H9 (cell line): ENCODE results near the gene MRPL27. TPM values are rescaled to one million over a fixed set of nuclear protein-coding genes. Genes with fewer than 3 reads are reported as not detected.

Source experiments
- DNase-seq: peaks from one replicate; pipeline ENCODE4 v3.0.0-alpha.2; 2017
- H2AFZ ChIP-seq: one replicate; pipeline ENCODE4 v1.6.1; 2013; ENCODE audit warnings: mild to moderate bottlenecking, low read length, control low read depth, moderate library complexity
- H2AK5ac ChIP-seq: 2 replicates; pipeline ENCODE4 v1.6.1; 2013; ENCODE audit warnings: low read length, control low read depth, mixed read lengths; ENCODE audit not compliant: insufficient read length
- H2BK120ac ChIP-seq: one replicate; pipeline ENCODE4 v1.6.1; 2013; ENCODE audit warnings: low read depth, mild to moderate bottlenecking, low read length, control low read depth, inconsistent platforms; ENCODE audit not compliant: poor library complexity, severe bottlenecking
- H2BK12ac ChIP-seq: 2 replicates; pipeline ENCODE4 v1.6.1; 2013; ENCODE audit warnings: low read length, control low read depth, mixed read lengths, low read depth; ENCODE audit not compliant: insufficient read length
- H2BK15ac ChIP-seq: 2 replicates; pipeline ENCODE4 v1.6.1; 2013; ENCODE audit warnings: low read depth, low read length, control low read depth
- H2BK20ac ChIP-seq: one replicate; pipeline ENCODE4 v1.6.1; 2013; ENCODE audit warnings: low read depth, mild to moderate bottlenecking, low read length, control low read depth, inconsistent platforms; ENCODE audit not compliant: poor library complexity, severe bottlenecking
- H2BK5ac ChIP-seq: 2 replicates; pipeline ENCODE4 v1.6.1; 2013; ENCODE audit warnings: low read length, control low read depth, mixed read lengths; ENCODE audit not compliant: insufficient read length
- H3K14ac ChIP-seq: 2 replicates; pipeline ENCODE4 v1.6.1; 2013; ENCODE audit warnings: low read length, control low read depth; ENCODE audit not compliant: insufficient read depth
- H3K18ac ChIP-seq: 2 replicates; pipeline ENCODE4 v1.6.1; 2013; ENCODE audit warnings: low read depth, mild to moderate bottlenecking, mixed read lengths, low read length, control low read depth; ENCODE audit not compliant: insufficient read length
- H3K23ac ChIP-seq: 2 replicates; pipeline ENCODE4 v1.6.1; 2013; ENCODE audit warnings: low read length, control low read depth, mixed read lengths, low read depth; ENCODE audit not compliant: insufficient read length
- H3K23me2 ChIP-seq: 2 replicates; pipeline ENCODE4 v1.6.1; 2013; ENCODE audit warnings: low read depth, mild to moderate bottlenecking, mixed read lengths, low read length, control low read depth; ENCODE audit not compliant: insufficient read length, poor library complexity, severe bottlenecking
- H3K27ac ChIP-seq: 2 replicates; pipeline ENCODE4 v1.5.1; 2013; ENCODE audit warnings: low read length, control low read depth, mixed read lengths, low read depth; ENCODE audit not compliant: insufficient read length
- H3K27me3 ChIP-seq: 2 replicates; pipeline ENCODE4 v1.6.1; 2013; ENCODE audit warnings: low read length, control low read depth, inconsistent platforms; ENCODE audit not compliant: insufficient read depth
- H3K4ac ChIP-seq: 2 replicates; pipeline ENCODE4 v1.6.1; 2013; ENCODE audit warnings: low read depth, mild to moderate bottlenecking, control low read depth, inconsistent platforms, low read length, moderate library complexity
- H3K4me1 ChIP-seq: 2 replicates; pipeline ENCODE4 v1.6.1; 2013; ENCODE audit warnings: low read length, control low read depth, inconsistent platforms; ENCODE audit not compliant: insufficient read depth
- H3K4me2 ChIP-seq: 2 replicates; pipeline ENCODE4 v1.6.1; 2013; ENCODE audit warnings: low read length, control low read depth, mixed read lengths; ENCODE audit not compliant: insufficient read length, insufficient read depth
- H3K56ac ChIP-seq: 2 replicates; pipeline ENCODE4 v1.6.1; 2013; ENCODE audit warnings: low read depth, mild to moderate bottlenecking, mixed read lengths, low read length, control low read depth; ENCODE audit not compliant: insufficient read length
- H3K79me1 ChIP-seq: 2 replicates; pipeline ENCODE4 v1.6.1; 2013; ENCODE audit warnings: low read depth, mild to moderate bottlenecking, moderate library complexity, low read length, control low read depth, inconsistent platforms; ENCODE audit not compliant: insufficient read depth, poor library complexity, severe bottlenecking
- H3K79me2 ChIP-seq: 2 replicates; pipeline ENCODE4 v1.6.1; 2013; ENCODE audit warnings: low read length, control low read depth, inconsistent platforms; ENCODE audit not compliant: insufficient read depth
- H3K9ac ChIP-seq: 2 replicates; pipeline ENCODE4 v1.6.1; 2013; ENCODE audit warnings: low read length, control low read depth, mixed read lengths; ENCODE audit not compliant: insufficient read length; ENCODE audit errors: extremely low read depth
- H3K9me3 ChIP-seq: one replicate; pipeline ENCODE4 v1.6.1; 2013; ENCODE audit warnings: low read depth, low read length, inconsistent platforms; ENCODE audit not compliant: control insufficient read depth
- H3T11ph ChIP-seq: one replicate; pipeline ENCODE4 v1.6.1; 2013; ENCODE audit warnings: mild to moderate bottlenecking, low read length, control low read depth, inconsistent platforms
- H4K20me1 ChIP-seq: one replicate; pipeline ENCODE4 v1.6.1; 2013; ENCODE audit not compliant: control insufficient read depth, insufficient read length, insufficient read depth
- H4K5ac ChIP-seq: 2 replicates; pipeline ENCODE4 v1.6.1; 2013; ENCODE audit warnings: low read depth, mild to moderate bottlenecking, mixed read lengths, low read length, control low read depth; ENCODE audit not compliant: insufficient read length
- H4K8ac ChIP-seq: replicated peaks from 2 replicates; pipeline ENCODE4 v1.6.1; 2013; ENCODE audit warnings: low read length, control low read depth, mixed read lengths, low read depth; ENCODE audit not compliant: insufficient read length
- H4K91ac ChIP-seq: 2 replicates; pipeline ENCODE4 v1.6.1; 2013; ENCODE audit warnings: low read depth, mild to moderate bottlenecking, moderate library complexity, mixed read lengths, low read length, control low read depth; ENCODE audit not compliant: insufficient read length
- H3K27ac Mint-ChIP-seq, 3 experiments: 2 replicates in 2 of 3; 3 replicates in 1 of 3; pipeline ENCODE4 v1.8.0; 2020 to 2021; ENCODE audit warnings: mixed read lengths in 3 of 3, mild to moderate bottlenecking in 1 of 3, moderate library complexity in 1 of 3
- H3K27me3 Mint-ChIP-seq: 2 replicates; pipeline ENCODE4 v1.8.0; 2021; ENCODE audit warnings: low read depth, mild to moderate bottlenecking, moderate library complexity, mixed read lengths
- H3K36me3 Mint-ChIP-seq, 3 experiments: 2 replicates in 2 of 3; 3 replicates in 1 of 3; pipeline ENCODE4 v1.8.0; 2020 to 2021; ENCODE audit warnings: low read depth in 3 of 3, mixed read lengths in 3 of 3; ENCODE audit not compliant: insufficient read depth in 1 of 3
- H3K4me1 Mint-ChIP-seq, 2 experiments: 2 replicates each; pipeline ENCODE4 v1.8.0; 2020; ENCODE audit warnings: mixed read lengths in 2 of 2
- H3K4me3 Mint-ChIP-seq, 2 experiments: 2 replicates in 1 of 2; 3 replicates in 1 of 2; pipeline ENCODE4 v1.8.0; 2020 to 2021; ENCODE audit warnings: mild to moderate bottlenecking in 2 of 2, mixed read lengths in 2 of 2, moderate library complexity in 1 of 2
- H3K9me3 Mint-ChIP-seq, 2 experiments: 2 replicates in 1 of 2; 3 replicates in 1 of 2; pipeline ENCODE4 v1.8.0; 2020; ENCODE audit warnings: mild to moderate bottlenecking in 2 of 2, mixed read lengths in 2 of 2, moderate library complexity in 1 of 2
- WGBS: extraction: QIAGEN DNeasy Blood & Tissue Kit; methylation state at CpG from one replicate; pipeline ENCODE4 v1.1.7; 2013; ENCODE audit warnings: missing lambda C conversion rate, low lambda C conversion rate, mixed read lengths; ENCODE audit not compliant: insufficient read length; ENCODE audit errors: extremely low coverage; 5-methylcytosine and 5-hydroxymethylcytosine counted together
- total RNA-seq: library from RNA; stranded (reverse); gene quantifications from 2 replicates; pipeline ENCODE4 v1.2.1, GENCODE V29; 2021
- TF ChIP-seq, protein P1 (sequence below): fragments of 200-600 bp; sonication (generic); conservative IDR thresholded peaks from 3 replicates; pipeline ENCODE4 v1.8.0; 2021; ENCODE audit warnings: antibody characterized with exemption, mild to moderate bottlenecking

Gene MRPL27
- total RNA-seq, 1 experiment from 2014 or later = 85.9 TPM

- Histone ChIP-seq H2AK5ac (no peak overlapping the region), H3K18ac (no peak overlapping the region), H3K27ac (no peak overlapping the region), H2BK120ac (no peak overlapping the region), H2BK15ac (no peak overlapping the region), H4K5ac (no peak overlapping the region), H3T11ph (no peak overlapping the region), H4K91ac (no peak overlapping the region), H2BK12ac (no peak overlapping the region), H3K79me2 (peaks cover 3% of the 10 kb centered on the region; the same call in 1 of the 2 replicates), H3K4me1 (peaks cover 2% of the 10 kb centered on the region; the same call in 1 of the 2 replicates), H3K23ac (no peak overlapping the region), H2AFZ (no peak overlapping the region), H2BK20ac (no peak overlapping the region), H3K14ac (no peak overlapping the region), H4K20me1 (peaks cover 3% of the 10 kb centered on the region), H3K4me2 (peak overlapping the region; percentile 57), H3K4ac (no peak overlapping the region), H4K8ac (no peak overlapping the region), H3K79me1 (peaks cover 8% of the 10 kb centered on the region), H3K9ac (peak overlapping the region; percentile 85), H3K23me2 (no peaks in the 10 kb centered on the region), H3K9me3 (no peaks in the 10 kb centered on the region), H3K27me3 (no peaks in the 10 kb centered on the region), H2BK5ac (no peak overlapping the region), H3K56ac (no peak overlapping the region)
- Mint-ChIP-seq H3K36me3 (peaks cover 21 to 58% (median 56%) of the 10 kb centered on the region in 3 experiments), H3K4me1 (peaks cover 14 to 15% of the 10 kb centered on the region in 2 experiments), H3K9me3 (no peaks in the 10 kb centered on the region), H3K4me3 (peak overlapping the region; percentile 98 to 99), H3K27me3 (no peaks in the 10 kb centered on the region), H3K27ac (peak overlapping the region; percentile 99 to 100 (median 100); a peak in 6 of 7 replicates)
- TF ChIP-seq, protein P1, sequence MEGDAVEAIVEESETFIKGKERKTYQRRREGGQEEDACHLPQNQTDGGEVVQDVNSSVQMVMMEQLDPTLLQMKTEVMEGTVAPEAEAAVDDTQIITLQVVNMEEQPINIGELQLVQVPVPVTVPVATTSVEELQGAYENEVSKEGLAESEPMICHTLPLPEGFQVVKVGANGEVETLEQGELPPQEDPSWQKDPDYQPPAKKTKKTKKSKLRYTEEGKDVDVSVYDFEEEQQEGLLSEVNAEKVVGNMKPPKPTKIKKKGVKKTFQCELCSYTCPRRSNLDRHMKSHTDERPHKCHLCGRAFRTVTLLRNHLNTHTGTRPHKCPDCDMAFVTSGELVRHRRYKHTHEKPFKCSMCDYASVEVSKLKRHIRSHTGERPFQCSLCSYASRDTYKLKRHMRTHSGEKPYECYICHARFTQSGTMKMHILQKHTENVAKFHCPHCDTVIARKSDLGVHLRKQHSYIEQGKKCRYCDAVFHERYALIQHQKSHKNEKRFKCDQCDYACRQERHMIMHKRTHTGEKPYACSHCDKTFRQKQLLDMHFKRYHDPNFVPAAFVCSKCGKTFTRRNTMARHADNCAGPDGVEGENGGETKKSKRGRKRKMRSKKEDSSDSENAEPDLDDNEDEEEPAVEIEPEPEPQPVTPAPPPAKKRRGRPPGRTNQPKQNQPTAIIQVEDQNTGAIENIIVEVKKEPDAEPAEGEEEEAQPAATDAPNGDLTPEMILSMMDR = no peak
- no peak for DNase-seq
- WGBS = no CpG with 5 or more reads among the region's 14 CpGs
Measured at GRCh38 chr17:50372222-50372757, 694 bp downstream of the MRPL27 start.
